ENCODE data around the gene PKN1. TPM values are rescaled to one million over a fixed set of nuclear protein-coding genes. Genes with fewer than 3 reads are reported as not detected.

PKN1 gene
- total and polyA plus RNA-seq, 4 donors, result 84.3 to 197 (median 121) TPM

DNA sequence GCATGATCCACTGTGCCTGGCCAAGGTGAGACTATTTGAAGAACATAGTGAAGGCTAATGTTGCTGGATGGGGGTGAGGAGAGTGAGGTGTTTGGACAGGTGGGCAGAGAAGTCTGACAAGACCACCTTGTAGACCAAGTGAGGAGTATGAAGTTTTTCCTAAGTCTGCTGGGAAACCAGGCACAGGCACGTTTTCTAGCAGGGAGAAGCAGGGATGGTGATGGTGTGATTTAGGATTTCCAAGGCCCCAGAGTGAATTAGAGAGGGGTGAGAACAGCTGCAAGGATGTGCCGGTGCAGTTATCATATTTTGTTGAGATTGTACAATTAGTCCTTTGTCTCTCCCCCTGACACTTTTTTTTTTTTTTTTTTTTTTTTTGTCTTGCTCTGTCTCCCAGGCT is 5.6 kb upstream of the PKN1 start:
- no peaks in the 10 kb centered on the region for H3K36me3 ChIP-seq (ENCODE audit: control insufficient read depth in 4 of 4, insufficient read depth in 4 of 4, low read length in 4 of 4)
- H3K4me3 ChIP-seq, result no peak overlapping the region
- 74 to 76% methylated on average over 2 of the region's 2 CpGs for WGBS, 2 donors
- H3K9me3 ChIP-seq (ENCODE audit: control insufficient read depth in 4 of 4, insufficient read depth in 3 of 4, low read length in 3 of 4), result no peaks in the 10 kb centered on the region
- TF ChIP-seq, protein P1, sequence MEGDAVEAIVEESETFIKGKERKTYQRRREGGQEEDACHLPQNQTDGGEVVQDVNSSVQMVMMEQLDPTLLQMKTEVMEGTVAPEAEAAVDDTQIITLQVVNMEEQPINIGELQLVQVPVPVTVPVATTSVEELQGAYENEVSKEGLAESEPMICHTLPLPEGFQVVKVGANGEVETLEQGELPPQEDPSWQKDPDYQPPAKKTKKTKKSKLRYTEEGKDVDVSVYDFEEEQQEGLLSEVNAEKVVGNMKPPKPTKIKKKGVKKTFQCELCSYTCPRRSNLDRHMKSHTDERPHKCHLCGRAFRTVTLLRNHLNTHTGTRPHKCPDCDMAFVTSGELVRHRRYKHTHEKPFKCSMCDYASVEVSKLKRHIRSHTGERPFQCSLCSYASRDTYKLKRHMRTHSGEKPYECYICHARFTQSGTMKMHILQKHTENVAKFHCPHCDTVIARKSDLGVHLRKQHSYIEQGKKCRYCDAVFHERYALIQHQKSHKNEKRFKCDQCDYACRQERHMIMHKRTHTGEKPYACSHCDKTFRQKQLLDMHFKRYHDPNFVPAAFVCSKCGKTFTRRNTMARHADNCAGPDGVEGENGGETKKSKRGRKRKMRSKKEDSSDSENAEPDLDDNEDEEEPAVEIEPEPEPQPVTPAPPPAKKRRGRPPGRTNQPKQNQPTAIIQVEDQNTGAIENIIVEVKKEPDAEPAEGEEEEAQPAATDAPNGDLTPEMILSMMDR (IDR thresholded peaks at IDR 0.05; ENCODE audit: control extremely low read depth, extremely low read depth), result no peak
- H3K9ac ChIP-seq (ENCODE audit: insufficient read depth in 1 of 2, low read length in 2 of 2), result no peak overlapping the region
- ATAC-seq (ENCODE audit: insufficient read depth, low FRiP score) (no peak), DNase-seq (no peak)
- no peaks in the 10 kb centered on the region for H3K27me3 ChIP-seq (ENCODE audit: control insufficient read depth in 3 of 3, insufficient read depth in 3 of 3, low read length in 2 of 3)
- peaks cover 0 to 4% (median 0%) of the 10 kb centered on the region in 5 donors for H3K4me1 ChIP-seq (ENCODE audit: control insufficient read depth in 5 of 5, insufficient read depth in 5 of 5, low read length in 5 of 5)
- no peak overlapping the region for H3K27ac ChIP-seq (ENCODE audit: low read depth in 1 of 2, low read length in 1 of 2)

DNA sequence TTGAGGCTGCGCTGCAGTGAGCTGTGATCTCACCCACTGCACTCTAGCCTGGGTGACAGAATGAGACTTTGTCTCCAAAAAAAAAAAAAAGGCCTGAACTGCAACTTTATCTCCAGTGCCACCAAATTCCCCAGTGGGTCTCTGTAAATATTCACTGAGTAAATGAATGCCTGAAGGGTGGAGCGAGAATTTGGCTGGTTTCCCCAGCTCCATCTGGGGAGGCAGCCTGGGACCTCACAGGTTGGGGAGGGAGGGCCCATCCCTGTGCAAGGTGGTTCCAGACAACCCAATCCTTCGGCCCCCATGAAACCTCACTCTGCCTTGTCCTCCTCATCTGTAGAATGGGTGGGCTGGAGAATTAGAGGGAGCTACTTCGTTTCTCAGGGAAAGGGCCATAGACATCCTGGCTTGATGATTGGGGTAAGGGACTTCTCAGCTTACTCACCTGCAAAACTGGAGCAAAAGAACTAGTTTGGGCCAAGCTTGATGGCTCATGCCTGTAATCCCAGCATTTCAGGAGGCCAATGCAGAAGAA is 4.2 kb upstream of the PKN1 start:
- H3K4me3 ChIP-seq, result no peak overlapping the region
- no peaks in the 10 kb centered on the region for H3K9me3 ChIP-seq (ENCODE audit: control insufficient read depth in 4 of 4, insufficient read depth in 3 of 4, low read length in 3 of 4)
- ATAC-seq (ENCODE audit: insufficient read depth, low FRiP score) (no peak), DNase-seq (no peak)
- no peak overlapping the region for H3K9ac ChIP-seq (ENCODE audit: insufficient read depth in 1 of 2, low read length in 2 of 2)
- H3K4me1 ChIP-seq (ENCODE audit: control insufficient read depth in 5 of 5, insufficient read depth in 5 of 5, low read length in 5 of 5), result peaks cover 0 to 10% (median 0%) of the 10 kb centered on the region in 5 donors
- H3K36me3 ChIP-seq (ENCODE audit: control insufficient read depth in 4 of 4, insufficient read depth in 4 of 4, low read length in 4 of 4), result no peaks in the 10 kb centered on the region
- H3K27me3 ChIP-seq (ENCODE audit: control insufficient read depth in 3 of 3, insufficient read depth in 3 of 3, low read length in 2 of 3), result no peaks in the 10 kb centered on the region
- TF ChIP-seq, protein P1 (IDR thresholded peaks at IDR 0.05; ENCODE audit: control extremely low read depth, extremely low read depth), result no peak
- WGBS, 2 donors, result 71 to 92% methylated on average over 4 of the region's 4 CpGs
- no peak overlapping the region for H3K27ac ChIP-seq (ENCODE audit: low read depth in 1 of 2, low read length in 1 of 2)

DNA sequence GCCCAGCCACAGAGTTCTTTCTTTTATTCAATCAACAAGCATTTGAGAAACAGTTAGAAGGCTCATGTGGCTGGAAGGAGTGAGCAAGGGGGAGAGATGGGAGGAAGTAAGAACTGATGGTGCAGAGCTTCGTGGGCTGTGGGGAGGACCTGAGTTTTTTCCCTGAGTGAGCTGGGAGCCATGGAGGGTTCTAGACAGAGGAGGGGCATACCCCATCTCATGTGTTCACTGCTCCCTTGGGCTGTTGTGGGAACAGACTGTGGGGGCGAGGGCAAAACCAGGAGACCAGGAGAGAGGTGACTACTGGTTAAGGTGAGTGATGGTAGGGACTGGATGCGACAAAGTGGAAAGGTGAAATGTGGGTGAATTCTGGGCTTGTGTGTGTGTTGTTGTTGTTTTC is 2.4 kb upstream of the PKN1 start:
- Histone ChIP-seq H3K27ac (ENCODE audit: low read depth in 1 of 2, low read length in 1 of 2) (no peak overlapping the region), H3K36me3 (ENCODE audit: control insufficient read depth in 4 of 4, insufficient read depth in 4 of 4, low read length in 4 of 4) (no peaks in the 10 kb centered on the region), H3K9me3 (ENCODE audit: control insufficient read depth in 4 of 4, insufficient read depth in 3 of 4, low read length in 3 of 4) (no peaks in the 10 kb centered on the region), H3K9ac (ENCODE audit: insufficient read depth in 1 of 2, low read length in 2 of 2) (no peak overlapping the region), H3K4me1 (ENCODE audit: control insufficient read depth in 5 of 5, insufficient read depth in 5 of 5, low read length in 5 of 5) (peaks cover 0 to 22% (median 3%) of the 10 kb centered on the region in 5 donors), H3K4me3 (no peak overlapping the region), H3K27me3 (ENCODE audit: control insufficient read depth in 3 of 3, insufficient read depth in 3 of 3, low read length in 2 of 3) (no peaks in the 10 kb centered on the region)
- no peak for ATAC-seq (ENCODE audit: insufficient read depth, low FRiP score)
- 73 to 84% methylated on average over 3 of the region's 3 CpGs for WGBS, 2 donors
- TF ChIP-seq, protein P1 (IDR thresholded peaks at IDR 0.05; ENCODE audit: control extremely low read depth, extremely low read depth), result no peak
- no peak for DNase-seq

Data from lung (tissue), 12 donors.